ENCODE results near the gene WRNIP1.

The WRNIP1 gene

DNA sequence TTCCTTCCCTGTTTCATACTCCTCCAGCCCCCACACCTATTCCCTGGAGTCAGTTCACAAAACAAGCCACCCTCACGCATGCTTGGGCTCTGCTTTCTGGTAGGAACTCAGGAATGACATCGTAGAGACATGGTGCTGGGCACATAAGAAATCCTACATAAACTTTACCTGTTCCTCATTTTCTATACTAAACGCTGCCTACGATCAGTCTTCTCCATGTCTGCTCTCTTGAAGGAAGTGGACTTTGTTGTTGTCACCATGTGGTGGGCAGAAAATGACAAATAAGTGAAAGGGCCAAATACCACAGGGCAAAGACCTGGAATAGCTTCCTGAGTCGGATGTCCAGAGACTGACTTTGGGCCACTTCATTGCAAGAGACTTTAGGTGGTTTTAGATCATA lies 24.6 kb upstream of the WRNIP1 start:
- in situ Hi-C loops (cut with MboI; ENCODE audit: low sequenced_read_pairs) = no loop called here

DNA sequence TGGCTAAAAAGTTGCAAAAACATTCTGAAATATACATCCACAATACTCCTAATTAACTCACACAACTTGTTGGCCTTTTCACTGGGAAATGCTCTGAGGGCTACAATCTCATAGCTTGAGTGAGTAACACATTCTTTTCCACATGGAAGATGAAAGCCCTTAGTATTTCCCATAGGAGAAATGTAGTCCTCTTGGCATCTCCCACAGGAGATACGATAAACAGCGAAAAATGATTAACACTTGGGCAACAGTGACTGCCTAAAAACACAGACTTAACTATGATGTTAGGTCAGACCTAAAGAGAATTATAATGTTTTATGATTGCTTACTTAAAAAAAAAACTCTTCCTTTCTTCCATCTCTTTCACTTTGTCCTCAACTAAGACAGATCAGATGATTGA lies 23.4 kb upstream of the WRNIP1 start:
- in situ Hi-C loops (cut with MboI; ENCODE audit: low sequenced_read_pairs) = no loop called here

DNA sequence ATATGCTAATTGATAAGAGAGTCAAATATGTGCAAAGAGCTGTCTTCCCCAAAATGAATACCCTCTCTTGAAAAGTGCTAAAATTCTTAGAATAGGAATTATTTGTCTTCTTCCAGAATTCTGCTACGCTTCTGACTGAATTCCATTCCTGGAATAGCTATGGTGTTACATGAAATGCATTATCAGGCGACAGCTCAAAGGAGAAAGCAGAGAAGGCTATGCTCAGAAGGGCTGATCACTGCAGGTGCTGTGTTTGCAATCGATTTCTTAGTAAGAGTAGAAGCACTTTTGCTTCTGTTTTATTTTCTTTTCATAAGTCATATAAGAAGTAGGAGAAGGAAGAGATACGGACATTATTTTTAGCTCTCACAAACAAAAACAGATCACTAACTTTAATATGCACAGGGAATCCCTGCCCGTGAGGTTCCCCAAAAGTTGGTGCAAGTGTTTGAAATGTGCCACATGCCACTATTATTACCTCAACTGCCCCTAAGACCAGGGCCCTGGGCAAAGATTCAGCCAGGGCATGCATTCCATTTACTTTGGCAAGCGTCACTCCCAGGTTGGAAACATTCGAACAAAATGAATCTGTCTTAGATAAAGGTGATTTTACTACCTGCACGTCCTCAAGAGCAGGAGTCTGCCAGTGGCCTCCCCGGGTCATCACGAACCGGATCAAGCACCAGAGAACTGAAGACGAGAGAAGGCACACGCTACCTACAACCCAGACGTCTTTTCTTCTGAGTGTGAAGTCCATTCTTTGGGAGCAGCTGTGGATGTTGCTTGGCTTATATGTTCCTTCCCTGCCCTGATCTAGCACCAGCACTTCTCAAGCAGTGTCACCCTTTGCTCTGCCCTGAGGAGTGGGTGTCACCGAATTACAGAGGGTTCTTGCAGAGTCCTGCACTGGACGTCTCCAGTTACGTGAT lies 21.6 kb upstream of the WRNIP1 start:
- in situ Hi-C loops (cut with MboI; ENCODE audit: low sequenced_read_pairs) = no loop called here

DNA sequence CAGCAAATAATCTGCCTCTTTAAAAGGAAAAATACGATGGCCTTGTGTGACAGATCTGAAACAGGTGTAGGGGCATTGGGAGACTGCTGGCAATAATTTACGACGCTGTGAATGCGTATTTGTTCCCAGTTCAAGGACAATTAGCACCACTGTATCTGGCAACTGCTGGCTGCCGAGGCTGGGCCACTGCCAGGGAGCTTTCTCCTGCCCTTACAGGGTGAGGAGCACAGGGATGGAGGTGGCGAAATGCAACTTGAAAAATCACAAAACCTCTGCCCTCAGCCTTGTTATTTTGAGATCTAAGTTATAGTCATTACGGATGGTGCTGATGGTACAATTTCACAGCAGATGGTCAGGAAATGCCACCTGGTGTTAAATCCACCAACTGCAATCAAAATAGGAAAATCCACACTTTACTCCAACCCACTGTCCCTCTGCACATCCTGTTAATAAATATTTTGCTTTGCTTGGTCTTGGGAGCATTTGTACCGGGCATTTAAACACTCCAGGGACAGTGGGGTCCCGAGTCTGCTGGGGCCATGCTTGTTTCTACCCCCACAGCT lies 20.9 kb upstream of the WRNIP1 start:
- in situ Hi-C loops (cut with MboI; ENCODE audit: low sequenced_read_pairs) = no loop called here

DNA sequence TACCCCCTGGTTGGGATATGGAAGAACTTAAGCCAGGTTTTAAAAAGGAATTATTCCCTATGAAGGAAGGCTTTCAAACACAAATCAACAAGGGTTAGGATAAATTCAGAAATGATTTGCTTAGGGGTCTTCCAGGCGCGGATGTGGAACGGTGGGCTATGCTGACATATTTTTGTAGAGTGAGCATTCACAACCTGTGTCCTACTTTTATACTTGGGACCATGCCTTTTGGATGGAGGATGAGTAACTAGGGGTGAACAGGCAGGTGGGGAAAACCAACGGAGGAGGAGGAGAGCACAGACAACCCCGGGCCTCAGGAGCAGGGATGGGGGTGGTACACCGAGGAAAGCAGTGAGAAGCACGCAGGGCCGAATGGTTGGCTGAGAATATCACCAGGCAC lies 20.4 kb upstream of the WRNIP1 start:
- in situ Hi-C loops (cut with MboI; ENCODE audit: low sequenced_read_pairs) = no loop called here

DNA sequence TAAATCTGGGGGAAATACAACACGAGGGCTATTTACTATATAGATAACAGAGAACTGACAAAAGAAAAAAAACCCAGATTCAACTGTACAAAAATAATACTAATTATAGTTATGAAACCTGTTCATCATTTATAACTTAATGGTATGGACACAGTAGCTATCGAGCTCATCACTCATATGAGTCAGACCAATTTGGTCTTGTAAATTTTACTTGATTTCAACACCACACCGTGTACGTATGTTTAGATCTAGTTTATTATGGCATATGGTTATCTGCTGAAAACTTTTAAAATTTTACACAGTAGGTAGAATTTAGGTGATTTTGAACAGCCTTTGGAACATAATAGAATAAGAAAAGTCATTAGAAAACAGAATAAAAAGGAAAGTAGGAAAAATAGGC lies 19.9 kb upstream of the WRNIP1 start:
- in situ Hi-C loops (cut with MboI; ENCODE audit: low sequenced_read_pairs) = no loop called here

DNA sequence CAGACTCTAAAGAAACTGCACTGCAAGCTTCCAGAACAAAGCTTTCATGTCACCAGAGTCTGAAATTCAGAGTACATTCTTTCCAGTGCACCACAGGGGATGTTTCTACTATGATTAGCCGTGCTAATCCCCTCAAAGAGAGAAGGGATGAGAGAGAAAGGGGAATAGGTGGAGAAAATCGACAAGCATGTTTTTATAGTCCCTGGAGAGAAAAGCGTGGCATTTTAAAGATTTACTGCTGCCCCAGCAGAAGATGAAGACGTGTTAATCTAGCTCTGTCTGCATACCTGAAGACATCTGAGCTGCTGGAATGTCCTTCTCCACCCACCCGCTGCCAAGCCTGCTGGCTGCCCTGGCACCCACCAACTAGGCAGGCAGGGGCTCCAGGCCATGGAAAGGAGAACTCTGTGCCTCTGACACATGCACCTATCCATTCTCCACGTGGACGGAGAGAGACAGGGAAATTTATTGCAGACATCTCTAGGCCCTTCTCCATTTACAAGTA lies 18.6 kb upstream of the WRNIP1 start:
- in situ Hi-C loops (cut with MboI; ENCODE audit: low sequenced_read_pairs) = no loop called here

DNA sequence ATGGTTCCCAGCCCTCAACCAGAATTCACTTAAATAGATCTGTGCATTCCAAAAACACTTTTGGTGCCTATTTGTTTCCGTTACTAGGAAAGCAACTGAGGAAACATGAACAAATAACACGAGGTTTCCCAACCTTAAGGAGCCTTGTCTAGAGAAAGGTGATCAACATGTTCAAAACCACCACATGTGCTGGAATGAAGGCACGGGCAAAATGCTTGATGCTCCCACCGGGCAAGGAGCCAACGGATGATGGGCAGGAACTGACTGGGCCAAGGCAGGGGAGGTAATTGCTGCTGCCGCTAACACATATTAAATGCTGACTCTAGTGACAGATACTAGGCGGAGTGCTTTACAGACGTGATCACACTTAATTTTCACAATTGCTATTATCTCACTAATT lies 17.0 kb upstream of the WRNIP1 start:
- in situ Hi-C loops (cut with MboI; ENCODE audit: low sequenced_read_pairs) = no loop called here

DNA sequence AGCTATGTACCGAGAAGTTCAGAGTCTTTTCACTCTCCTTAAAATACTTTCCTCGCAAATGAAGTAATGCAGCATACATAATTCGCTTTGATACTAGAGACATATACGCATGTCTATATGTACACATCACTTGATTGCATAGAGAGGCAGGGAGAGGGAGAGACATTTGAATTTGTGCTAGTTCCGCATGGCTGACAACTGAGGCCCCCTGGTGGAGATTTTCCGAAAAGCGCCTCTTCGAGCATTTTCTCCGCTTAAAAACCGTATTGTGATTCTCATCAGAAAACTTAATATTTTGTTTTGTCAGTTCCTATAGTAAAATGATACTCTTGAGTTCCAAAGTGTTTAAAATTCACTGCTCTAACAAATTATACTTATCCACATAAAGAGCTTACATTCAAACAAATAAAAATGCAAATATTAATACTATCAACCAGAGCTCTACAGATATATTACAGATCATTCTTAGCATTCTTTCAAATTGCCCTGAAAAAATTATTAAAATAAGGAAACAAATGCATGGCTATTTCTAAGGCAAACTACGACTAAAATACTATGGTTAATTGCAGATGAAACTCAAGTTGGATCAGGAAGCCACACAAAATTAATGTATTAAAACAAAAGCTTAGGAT lies 15.1 kb upstream of the WRNIP1 start:
- in situ Hi-C loops (cut with MboI; ENCODE audit: low sequenced_read_pairs) = no loop called here

DNA sequence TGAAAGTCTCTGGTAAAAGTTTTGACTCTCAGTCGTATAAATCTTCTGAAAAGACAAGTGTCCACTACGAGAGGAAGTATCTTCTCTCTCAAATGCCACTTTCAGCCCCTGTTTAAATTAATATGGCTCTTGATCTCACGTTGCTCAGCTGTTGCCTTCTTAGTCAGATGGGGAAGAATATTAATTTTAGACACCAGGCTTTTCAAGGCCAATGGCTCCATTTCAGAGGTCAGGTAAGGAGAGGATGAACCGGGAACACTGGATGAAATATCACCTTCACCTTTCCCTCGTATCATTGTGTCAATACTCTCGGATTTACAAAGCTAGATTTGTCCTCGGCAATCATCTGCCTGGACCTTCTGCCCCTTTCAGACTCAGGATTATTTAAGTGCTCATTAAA lies 14.4 kb upstream of the WRNIP1 start, which contains the start of gene MYLK4:
Gene MYLK4 (minus strand): TSS at position 91 of the 400 bp plus-strand sequence. CDS start 1,628 bp downstream, outside the sequence.
- in situ Hi-C loops (cut with MboI; ENCODE audit: low sequenced_read_pairs) = no loop called here

DNA sequence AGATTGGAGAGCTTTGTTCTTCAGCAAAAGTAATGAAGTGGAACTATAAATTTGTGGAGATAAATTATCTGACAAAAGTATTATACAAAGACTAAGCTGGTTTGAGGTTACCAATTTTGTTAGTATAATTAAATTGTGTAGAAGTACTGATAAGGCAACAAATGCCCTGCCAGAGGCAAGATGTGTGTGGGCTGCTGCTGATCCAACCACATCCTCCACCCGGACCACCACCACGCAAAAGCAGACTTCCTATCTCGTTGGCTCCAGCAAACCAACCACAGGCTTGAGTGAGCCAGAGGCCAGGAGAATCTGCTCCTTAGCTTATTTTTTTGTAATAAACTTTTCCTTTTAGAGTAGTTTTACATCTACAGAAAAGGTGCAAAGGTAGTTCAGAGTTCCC lies 13.3 kb upstream of the WRNIP1 start:
- in situ Hi-C loops (cut with MboI; ENCODE audit: low sequenced_read_pairs) = no loop called here

DNA sequence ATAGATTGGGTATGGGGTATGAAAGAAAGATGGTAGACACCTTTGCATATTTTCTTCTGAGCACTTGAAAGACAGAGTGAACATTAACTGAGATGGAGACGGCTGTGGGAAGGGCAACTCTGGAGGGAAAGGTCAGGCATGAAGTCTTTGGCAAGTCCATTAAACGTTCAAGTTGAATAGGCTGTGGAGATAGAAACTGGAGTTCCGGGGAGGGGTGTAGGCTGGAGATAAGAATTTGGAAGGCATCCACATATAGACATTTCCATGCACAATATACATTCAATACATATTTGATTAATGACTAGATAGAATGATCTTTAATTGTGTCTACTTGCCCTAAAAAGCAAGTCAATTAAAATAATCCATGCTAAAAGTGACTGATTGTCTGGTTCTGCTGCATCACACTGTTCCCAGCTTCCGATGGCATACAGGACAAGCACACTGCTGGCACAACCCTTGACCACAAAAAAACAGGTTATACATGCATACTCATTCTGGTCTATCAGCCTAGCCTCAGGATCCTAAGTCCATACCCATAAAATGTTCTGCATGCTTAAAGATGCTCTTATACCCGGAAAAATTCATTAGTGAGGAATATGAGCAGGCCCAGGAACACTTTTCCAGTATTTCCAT lies 12.6 kb upstream of the WRNIP1 start:
- in situ Hi-C loops (cut with MboI; ENCODE audit: low sequenced_read_pairs) = no loop called here

DNA sequence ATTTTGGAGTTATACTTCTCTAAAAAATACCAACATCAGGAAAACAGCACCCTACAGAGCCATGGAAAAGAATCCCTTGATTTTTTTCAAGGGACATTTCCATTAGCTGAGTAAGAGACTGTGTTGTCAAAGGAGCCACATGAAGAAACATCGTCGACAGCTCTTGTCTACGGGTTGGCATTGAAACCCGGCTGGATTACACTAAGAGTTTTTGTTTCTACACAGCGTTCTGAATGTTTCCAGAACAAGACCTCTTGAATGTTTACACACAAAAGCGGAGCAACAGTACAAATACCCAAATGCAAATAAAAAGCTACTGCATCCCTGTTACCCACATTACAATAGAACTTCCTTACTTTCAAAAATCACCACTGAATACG lies 12.1 kb upstream of the WRNIP1 start:
- in situ Hi-C loops (cut with MboI; ENCODE audit: low sequenced_read_pairs) = no loop called here

DNA sequence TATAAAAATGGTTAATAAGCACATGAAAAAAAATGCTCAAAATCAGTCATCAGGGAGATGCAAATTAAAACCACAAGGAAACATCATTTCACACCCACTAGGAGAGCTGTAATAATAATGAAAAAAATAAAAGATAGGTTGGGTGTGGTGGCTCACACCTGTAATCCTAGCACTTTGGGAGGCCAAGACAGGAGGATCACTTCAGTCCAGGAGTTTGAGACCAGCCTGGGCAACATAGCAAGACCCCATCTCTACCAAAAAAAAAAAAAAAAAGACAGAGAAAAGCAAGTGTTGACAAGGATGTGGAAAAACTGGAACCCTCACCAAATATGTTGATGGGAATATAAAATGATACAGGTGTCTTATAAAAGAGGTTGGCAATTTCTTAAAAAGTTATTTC lies 11.4 kb upstream of the WRNIP1 start:
- in situ Hi-C loops (cut with MboI; ENCODE audit: low sequenced_read_pairs) = no loop called here

DNA sequence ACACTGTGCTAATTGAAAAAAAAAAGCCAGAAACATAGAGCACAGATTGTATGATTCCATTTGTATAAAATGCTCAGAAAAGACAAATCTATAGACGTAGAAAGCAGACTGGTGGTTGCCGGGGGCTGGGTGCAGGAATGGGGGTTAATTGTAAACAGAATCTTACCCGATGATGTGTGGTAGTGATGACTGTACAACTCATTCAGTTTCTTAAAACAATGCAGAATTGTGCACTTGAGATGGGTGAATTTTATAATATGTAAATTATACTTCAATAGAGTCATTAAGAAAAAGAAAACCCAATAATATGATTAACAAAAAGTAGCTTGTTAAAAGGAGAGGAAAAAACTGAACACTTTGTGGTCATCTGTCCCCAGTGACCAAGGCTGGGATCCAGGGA lies 10.8 kb upstream of the WRNIP1 start:
- in situ Hi-C loops (cut with MboI; ENCODE audit: low sequenced_read_pairs) = no loop called here

DNA sequence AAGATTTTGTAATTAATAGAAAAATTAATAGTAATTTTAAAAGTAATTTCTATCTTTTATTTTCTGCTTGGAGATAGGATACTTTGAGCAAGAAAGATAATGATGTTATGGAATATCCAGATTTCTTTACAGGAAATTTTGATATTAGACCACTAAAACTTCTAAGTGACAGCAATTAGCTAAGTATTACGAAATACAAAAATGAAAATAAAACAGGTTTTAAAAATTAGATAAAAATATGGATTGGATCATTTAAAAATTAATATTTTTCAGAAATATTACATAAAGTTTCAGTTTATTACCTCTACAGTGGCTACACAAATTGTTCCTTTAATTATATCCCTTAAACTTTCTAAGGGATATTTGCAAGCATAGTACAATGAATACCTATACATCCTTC lies 10.3 kb upstream of the WRNIP1 start:
- in situ Hi-C loops (cut with MboI; ENCODE audit: low sequenced_read_pairs) = no loop called here

DNA sequence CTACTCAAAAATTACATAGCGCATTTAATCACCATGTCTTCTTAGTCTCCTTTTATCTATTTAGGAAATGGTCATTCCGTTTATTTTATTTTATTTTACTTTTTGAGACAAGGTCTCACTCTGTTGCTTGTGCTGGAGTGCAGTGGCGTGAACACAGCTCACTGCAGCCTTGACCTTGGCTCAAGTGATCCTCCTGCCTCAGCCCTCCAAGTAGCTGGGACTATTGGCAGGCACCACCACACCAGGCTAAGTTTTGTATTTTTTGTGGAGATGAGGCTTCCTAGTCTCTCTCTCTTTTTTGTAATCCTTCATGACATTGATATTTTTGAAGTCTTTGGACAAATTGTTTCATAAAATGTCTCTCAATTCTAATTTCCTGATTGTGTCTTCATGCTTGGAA lies 9.7 kb upstream of the WRNIP1 start:
- in situ Hi-C loops (cut with MboI; ENCODE audit: low sequenced_read_pairs) = no loop called here

DNA sequence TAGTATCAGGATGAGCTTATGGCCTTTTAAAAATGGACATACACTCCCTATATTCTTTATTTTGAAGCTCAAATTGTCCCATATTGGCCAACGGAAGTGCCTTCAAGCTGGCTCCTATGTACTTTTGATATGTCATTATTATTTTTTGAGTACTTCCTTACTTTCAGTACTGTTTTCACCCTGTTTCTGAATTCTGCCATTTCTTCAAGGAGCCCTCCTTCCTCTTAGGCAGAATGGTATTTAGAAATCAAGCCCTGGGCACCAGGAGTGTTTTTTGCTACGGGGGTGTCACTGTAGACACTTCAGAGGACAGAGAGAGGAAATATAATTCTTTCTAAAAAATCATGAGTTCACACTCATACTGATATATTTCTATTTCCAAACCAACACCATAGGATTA lies 9.0 kb upstream of the WRNIP1 start:
- in situ Hi-C loops (cut with MboI; ENCODE audit: low sequenced_read_pairs) = no loop called here

DNA sequence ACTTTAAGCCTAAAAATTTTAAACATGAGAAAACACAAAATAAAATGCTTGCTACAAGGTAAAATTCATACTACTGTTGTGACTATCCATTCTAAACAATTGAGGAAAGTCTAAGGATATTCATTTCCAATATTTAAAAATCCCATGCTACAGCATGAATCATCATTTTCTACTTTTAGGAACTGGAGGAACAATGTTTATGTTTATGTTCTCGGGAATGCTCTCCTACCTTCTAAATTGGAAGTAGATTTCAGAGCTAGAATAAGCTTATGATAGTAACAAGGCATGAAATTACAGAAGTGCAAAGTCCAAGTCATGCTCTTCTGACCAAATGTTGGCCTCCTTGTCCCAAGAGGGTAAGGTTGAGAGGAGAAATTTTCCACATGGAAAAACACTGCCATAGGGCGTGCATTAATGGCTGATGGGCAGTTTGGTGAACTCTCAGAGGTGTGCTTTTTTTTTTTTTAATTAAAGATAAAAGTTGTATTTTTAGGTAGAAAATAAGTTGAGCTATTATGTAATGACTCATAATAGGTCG lies 8.4 kb upstream of the WRNIP1 start:
- in situ Hi-C loops (cut with MboI; ENCODE audit: low sequenced_read_pairs) = no loop called here

DNA sequence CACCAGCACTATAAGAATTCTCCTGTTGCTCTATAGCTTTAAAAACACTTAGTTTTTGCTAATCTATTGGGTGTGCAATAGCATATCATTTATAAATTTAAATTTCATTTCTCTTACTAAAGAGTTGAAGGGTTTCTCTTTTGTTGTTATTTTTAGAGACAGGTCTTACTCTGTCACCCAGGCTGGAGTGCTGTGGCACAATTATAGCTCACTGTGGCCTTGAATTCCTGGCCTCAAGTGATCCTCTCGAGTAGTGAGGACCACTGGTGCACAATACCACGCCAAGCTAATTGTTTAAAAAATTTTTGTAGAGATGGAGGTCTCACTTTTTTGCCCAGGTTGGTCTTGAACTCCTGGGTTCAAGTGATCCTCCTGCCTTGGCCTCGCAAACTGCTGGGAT lies 6.2 kb upstream of the WRNIP1 start:
- in situ Hi-C loops (cut with MboI; ENCODE audit: low sequenced_read_pairs) = no loop called here
